ENCODE measurements around the gene PI4KA.
"Not testable (repeated sequence)": the region's sequence is repeated elsewhere in the genome, so short reads cannot be mapped to it uniquely, and the experiment has no call there.

Gene PI4KA

GRCh38 chr22:20774882-20775281 lies 83.7 kb downstream of the PI4KA start:
- no peak for DNase-seq

GRCh38 chr22:20773793-20774212 lies 84.8 kb downstream of the PI4KA start, which contains the start of gene SERPIND1:
Gene SERPIND1, plus strand, starts transcription at chr22:20774113. Its CDS starts 5,200 bp downstream, at chr22:20779313.
- DNase-seq = no peak

DNA sequence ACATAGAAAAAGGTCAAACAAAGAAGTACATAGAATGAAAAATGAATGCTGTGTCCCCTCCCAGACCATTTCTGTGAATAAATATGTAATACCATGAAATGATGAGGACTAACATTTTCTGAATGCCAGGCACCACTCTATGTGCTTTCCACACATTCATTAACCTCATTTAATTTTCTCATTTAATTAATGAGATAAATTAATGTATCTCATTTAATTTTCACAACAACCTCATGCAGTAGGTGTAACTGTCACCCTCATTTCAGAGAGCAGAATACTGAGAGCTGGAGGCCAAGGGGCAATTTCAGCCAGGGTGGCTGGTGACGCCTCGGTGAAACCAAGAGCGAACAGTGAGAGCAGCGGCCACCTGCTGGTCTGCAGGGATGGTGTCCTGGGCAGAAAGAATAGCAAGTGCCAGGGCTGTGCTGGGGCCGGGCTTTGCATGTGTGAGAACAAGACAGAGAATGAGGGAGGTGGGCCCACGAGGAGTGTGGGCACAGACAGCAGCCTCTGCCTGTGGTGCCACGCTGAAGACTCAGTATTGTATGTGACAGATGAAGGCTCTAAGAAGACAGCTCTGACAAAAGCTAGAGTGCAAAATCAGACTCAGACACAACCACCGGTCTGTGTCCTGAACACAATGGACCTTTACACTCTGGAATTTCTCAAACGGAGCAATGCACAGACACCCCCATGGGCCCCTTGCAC lies 86.5 kb downstream of the PI4KA start:
- no peak for DNase-seq

DNA sequence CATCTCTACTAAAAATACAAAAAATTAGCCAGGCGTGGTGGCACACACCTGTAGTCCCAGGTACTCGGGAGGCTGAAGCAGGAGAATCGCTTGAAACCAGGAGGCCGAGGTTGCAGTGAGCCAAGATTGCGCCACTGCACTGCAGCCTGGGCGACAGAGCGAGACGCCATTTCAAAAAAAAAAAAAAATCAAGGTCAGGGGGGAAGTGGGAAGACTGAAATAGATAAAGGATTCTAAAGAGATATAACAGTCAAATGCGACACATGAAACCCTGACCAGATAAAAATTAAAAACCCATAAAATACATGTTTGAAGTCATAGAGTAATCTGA lies 89.2 kb downstream of the PI4KA start:
- not testable (repeated sequence) for DNase-seq

DNA sequence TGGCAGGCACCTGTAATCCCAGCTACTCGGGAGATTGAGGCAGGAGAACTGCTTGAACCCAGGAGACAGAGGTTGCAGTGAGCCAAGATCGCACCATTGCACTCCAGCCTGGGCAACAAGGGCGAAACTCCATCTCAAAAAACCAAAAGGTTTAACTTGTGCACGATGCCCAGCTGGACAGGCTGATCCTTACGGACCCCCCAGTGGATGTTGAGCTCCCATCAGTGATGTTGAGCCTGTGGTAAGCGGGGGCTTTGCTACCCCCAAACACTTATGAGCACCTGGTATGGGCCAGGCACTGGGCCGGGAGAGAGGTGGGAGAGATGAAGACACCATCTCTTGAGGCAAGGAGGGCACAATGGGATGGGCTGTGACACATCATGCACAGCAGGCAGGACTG lies 92.1 kb downstream of the PI4KA start:
- no peak for DNase-seq

DNA sequence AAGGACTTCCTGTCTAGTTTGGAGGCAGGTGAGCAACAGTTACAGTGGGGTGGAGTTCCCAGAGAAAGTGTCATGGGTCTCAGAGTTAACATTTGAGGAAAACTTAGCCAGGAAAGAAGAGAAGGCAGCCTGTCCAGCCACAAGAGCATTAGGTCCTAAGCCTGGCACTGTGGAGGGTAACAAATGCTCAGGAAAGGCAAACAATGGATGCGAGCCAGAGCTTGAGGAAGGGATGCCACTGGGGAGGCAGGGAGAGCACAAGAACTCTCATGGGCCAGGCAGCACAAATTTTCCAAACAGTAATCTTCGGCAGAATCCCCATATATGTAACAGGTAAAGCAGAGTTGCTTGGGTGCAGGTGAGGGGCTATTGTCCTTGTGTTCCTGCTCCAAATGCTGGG lies 92.7 kb downstream of the PI4KA start:
- DNase-seq = no peak

DNA sequence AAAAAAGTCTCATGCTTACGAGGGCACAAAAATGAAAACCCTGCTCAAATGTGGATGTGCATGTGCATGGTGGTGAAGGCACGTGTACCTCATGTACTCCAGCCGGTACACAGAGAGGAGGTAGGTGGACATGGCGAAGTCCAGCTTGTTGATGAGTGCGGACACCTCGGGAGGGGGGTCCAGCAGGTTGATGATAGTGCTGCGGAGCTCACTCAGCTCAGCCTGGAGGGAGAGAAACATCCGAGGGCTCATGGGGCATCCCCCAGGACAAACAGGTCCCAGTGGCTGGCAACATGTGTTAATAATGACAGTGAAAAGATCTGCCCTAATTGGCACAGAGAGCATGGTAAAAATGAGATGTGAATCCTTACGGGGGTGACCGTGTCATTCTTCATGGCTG lies 93.9 kb downstream of the PI4KA start:
- no peak for DNase-seq

- no peak for DNase-seq
These were observed 94.2 kb downstream of the PI4KA start for GRCh38 chr22:20764471-20764720.

GRCh38 chr22:20763630-20764470 lies 94.8 kb downstream of the PI4KA start:
- DNase-seq = no peak

DNA sequence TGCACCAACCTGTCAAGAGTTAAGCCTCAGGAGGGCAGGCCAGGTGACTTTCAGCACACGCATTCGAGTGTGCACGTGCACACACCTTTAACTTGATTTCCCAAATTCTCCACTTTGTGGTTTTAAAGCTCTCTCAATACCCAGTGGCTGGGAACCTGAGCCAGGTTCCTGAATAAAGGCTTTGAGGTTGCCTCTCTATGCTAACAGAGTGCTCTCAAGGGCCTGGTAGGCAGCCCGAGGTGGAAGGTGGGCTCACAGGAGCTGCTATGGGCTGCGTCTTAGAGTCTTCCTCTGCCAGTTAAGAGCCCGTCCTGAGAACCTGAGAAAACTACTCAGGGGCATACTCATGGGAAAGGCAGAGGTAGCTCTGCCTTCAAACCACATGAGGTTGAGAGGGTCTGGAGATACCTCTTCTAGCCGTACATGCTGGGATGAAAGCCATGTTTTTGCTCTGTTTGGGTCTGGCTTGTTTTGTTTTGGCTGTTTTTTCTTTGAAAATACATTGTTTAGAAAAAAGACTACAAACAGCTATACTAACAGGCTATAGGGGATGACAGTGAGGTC lies 96.3 kb downstream of the PI4KA start:
- DNase-seq = no peak

DNA sequence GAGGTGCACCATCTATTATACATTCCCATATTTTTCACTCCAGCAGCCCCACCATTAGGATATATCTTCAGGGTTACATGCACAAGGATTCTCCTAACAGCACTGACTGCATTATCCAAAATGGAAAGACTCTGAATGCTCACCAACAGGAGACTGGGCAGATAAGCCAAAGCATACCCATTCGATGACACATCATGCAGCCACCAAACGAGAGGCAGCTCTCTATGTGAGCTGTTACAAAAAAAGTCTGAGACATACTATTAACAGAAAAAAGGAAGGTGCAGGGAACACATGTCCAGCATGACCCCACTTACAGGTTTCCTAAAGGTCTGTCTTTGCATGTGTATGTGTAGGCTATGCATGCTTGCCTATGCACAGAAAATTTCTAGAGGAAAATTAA lies 97.1 kb downstream of the PI4KA start:
- DNase-seq = no peak

- DNase-seq = no peak
These were observed 98.5 kb downstream of the PI4KA start for GRCh38 chr22:20760084-20760483.

DNA sequence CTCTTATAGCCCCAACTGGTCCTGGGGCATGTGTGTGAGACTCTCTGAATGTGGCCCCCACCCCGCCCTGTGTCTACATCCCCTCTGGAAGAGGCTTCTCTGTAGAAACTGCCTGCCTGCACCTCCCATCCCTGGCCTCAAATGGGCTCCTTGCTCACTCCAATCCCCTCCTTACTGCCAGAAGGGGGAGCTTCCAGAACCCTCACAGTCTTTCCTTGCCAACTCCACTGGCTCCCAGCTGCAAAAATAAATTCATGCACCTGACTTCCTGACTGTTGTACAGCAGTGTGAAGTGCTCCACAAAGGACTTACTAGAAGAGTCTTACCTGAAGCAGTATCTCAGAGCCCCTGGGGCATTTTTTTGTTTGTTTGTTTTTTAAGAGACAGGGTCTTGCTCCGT lies 99.9 kb downstream of the PI4KA start:
- DNase-seq = no peak

GRCh38 chr22:20756846-20757245 lies 101.8 kb downstream of the PI4KA start:
- DNase-seq = no peak

GRCh38 chr22:20752873-20753272 lies 105.7 kb downstream of the PI4KA start:
- DNase-seq = no peak

DNA sequence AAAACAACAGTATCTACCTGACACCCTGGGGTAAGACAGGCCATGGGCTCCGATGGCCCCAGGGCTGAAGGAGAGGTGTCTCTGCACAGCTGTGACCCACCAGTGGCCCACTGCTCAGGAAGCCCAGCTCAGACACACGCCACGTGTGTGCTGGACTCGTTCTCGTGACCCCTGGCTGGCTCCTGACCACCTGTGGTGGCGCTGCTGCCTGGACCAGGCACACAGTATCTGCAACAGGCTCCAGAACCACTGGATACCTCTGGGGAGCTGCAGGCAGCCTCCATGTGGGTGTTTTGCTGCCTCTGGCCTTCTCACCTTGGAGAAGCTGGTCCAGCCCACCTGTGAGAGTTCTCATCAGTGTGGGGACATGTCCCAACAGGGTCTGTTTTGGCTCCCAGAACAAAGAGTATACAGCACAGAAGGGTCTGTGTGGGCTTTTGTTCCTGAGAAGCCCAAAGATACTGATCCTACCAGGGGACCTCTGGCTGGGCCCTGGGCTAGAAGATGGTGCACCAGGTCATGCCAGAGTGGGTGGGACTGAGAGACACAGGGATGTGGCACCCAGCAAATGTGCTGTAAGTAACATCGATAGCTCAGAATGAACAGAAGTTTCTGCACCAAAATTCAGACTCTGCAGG lies 106.4 kb downstream of the PI4KA start:
- no peak for DNase-seq

GRCh38 chr22:20751185-20751851 lies 107.3 kb downstream of the PI4KA start:
- DNase-seq = no peak

GRCh38 chr22:20750461-20751184 lies 108.0 kb downstream of the PI4KA start:
- peak; percentile 67 for DNase-seq

GRCh38 chr22:20749453-20749852 lies 109.2 kb downstream of the PI4KA start:
- DNase-seq = no peak

DNA sequence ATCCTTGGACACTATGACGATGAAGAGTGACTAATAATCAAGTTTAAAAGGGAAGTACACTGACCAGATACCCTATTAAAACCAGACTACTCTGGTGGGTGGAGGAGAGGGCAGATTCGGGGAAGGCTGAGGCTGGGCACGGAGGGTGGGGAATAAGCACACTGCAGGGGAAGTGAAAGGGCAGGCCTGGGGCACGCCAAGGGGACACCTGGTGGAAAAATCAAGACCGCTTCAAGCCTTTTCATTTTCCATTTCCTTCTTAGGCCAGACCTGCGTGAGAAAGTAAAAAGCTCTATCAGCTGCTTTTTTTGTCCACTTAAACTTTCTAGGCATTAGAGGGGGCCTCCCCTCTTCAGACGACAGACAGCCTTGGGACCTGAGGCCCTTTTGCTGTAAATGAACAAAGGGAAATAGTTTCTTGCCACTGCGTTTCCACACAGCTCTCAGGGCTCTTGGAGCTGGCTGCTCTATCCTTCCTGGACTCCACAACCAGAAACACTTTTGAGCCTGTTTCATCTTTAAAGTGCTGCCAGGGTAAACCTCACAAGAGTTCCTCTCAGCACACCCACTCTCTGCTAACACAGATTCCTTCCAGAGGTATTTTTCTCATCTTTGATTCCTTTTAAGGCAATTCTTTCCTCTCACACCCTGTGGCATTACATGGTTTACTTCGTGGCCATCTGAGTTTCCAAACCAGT lies 109.7 kb downstream of the PI4KA start:
- DNase-seq = no peak

DNA sequence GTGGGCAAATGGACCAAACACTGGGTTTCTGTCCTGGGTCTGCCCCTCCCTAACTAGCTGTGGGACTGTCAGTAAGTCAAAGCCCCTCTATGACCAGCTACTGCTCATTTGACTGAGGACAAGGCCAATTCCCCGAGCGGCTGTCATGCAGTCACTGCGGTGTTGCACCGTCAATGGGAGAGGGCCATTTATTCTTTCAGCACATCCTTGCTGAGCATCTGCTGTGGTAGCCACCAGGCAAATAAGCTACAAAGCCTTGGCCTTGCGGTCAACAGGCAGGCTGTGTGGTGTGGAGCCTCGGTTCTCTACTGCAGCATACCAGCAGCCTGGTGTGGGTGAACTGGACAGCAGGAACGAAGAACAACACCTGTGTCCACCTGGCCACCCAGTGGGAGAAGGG lies 110.5 kb downstream of the PI4KA start:
- no peak for DNase-seq

DNA sequence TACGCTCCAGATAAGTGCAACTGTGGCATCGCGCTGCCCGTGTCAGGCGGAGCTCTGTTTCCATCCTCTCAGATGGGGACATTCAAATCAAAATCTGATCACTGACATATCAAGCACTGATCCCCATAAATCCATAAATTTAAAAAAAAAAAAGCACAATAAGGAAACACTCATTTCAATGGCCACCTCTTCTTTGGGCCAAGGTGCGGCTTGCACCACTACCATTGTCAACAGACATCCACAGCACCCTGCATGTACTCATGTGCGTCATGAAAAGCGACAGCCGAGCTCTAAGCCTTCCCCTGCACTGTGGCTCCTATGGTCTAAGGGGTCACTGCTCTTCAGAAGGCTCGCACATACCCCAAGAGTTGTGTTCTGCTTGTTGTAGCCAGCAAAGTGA lies 111.4 kb downstream of the PI4KA start:
- DNase-seq = no peak

Data from activated CD8-positive, alpha-beta memory T cell treated with anti-CD3 and anti-CD28 coated beads for 24 hours (primary cell).